Suppressor macrophage treated with lipopolysaccharide for 4 hours (primary cell): ENCODE measurements around the gene RASA3.
"Not testable (repeated sequence)": the region's sequence is repeated elsewhere in the genome, so short reads cannot be mapped to it uniquely, and the experiment has no call there.

Experiments
- DNase-seq: peaks from one replicate; pipeline ENCODE4 v3.0.0-alpha.2; 2020

RASA3 gene

GRCh38 chr13:114132419-114133121, at the start of gene RASA3:
TSS of gene RASA3 (minus strand) at chr13:114132623. CDS start at chr13:114132489, 134 bp downstream.
- peak; percentile 89 for DNase-seq

GRCh38 chr13:114179087-114179658, 46.8 kb upstream of the RASA3 start, which contains the start of gene CFAP97D2:
TSS of gene CFAP97D2 (plus strand) at chr13:114179257. CDS start at chr13:114179331, 74 bp downstream.
- DNase-seq: no peak

- DNase-seq: no peak
Observed at GRCh38 chr13:114177245-114178010, 45.0 kb upstream of the RASA3 start.

GRCh38 chr13:114176359-114176902, 44.0 kb upstream of the RASA3 start:
- DNase-seq: not testable (repeated sequence)

- no peak for DNase-seq
Observed at GRCh38 chr13:114174529-114174961, 42.1 kb upstream of the RASA3 start.

GRCh38 chr13:114173745-114174144, 41.3 kb upstream of the RASA3 start:
- DNase-seq: no peak

- DNase-seq: no peak
Observed at GRCh38 chr13:114173272-114173671, 40.8 kb upstream of the RASA3 start.

- no peak for DNase-seq
Observed at GRCh38 chr13:114167885-114168284, 35.5 kb upstream of the RASA3 start.

- peak; percentile 78 for DNase-seq
Observed at GRCh38 chr13:114167426-114167825, 35.0 kb upstream of the RASA3 start.

GRCh38 chr13:114166381-114167131, 34.1 kb upstream of the RASA3 start:
- DNase-seq: peak; percentile 64

GRCh38 chr13:114164681-114165429, 32.4 kb upstream of the RASA3 start:
- DNase-seq: no peak

- DNase-seq: no peak
Observed at GRCh38 chr13:114164053-114164452, 31.6 kb upstream of the RASA3 start.

- no peak for DNase-seq
Observed at GRCh38 chr13:114162533-114162922, 30.1 kb upstream of the RASA3 start.

- peak; percentile 73 for DNase-seq
Observed at GRCh38 chr13:114161644-114162532, 29.5 kb upstream of the RASA3 start.

- DNase-seq: no peak
Observed at GRCh38 chr13:114161028-114161556, 28.7 kb upstream of the RASA3 start.

GRCh38 chr13:114158869-114159666, 26.6 kb upstream of the RASA3 start:
- not testable (repeated sequence) for DNase-seq

GRCh38 chr13:114157869-114158495, 25.6 kb upstream of the RASA3 start:
- DNase-seq: no peak

- DNase-seq: no peak
Observed at GRCh38 chr13:114155926-114156883, 23.8 kb upstream of the RASA3 start.
